Right lung (tissue), 5 donors: Measurements from ENCODE around the gene MUS81. TPM values are rescaled to one million over a fixed set of nuclear protein-coding genes. Genes with fewer than 3 reads are reported as not detected.
"Not testable (repeated sequence)": the region's sequence is repeated elsewhere in the genome, so short reads cannot be mapped to it uniquely, and the experiment has no call there.

Experiments used
- DNase-seq, 2 donors: peaks; one replicate each; pipeline ENCODE4 v3.0.0-alpha.2; 2013
- polyA plus RNA-seq, 5 donors: library from polyadenylated mRNA; unstranded; fragments of 120-200 nt; gene quantifications; one replicate each; pipeline versions ENCODE4 v1.2.1 to v1.2.3, GENCODE V29; 2013; ENCODE audit warnings: inconsistent platforms in 1 of 5, low replicate concordance in 1 of 5; ENCODE audit not compliant: insufficient read length in 5 of 5, insufficient read depth in 1 of 5

MUS81 gene
- polyA plus RNA-seq, 5 donors: 37.0 to 57.3 (median 48.7) TPM

DNA sequence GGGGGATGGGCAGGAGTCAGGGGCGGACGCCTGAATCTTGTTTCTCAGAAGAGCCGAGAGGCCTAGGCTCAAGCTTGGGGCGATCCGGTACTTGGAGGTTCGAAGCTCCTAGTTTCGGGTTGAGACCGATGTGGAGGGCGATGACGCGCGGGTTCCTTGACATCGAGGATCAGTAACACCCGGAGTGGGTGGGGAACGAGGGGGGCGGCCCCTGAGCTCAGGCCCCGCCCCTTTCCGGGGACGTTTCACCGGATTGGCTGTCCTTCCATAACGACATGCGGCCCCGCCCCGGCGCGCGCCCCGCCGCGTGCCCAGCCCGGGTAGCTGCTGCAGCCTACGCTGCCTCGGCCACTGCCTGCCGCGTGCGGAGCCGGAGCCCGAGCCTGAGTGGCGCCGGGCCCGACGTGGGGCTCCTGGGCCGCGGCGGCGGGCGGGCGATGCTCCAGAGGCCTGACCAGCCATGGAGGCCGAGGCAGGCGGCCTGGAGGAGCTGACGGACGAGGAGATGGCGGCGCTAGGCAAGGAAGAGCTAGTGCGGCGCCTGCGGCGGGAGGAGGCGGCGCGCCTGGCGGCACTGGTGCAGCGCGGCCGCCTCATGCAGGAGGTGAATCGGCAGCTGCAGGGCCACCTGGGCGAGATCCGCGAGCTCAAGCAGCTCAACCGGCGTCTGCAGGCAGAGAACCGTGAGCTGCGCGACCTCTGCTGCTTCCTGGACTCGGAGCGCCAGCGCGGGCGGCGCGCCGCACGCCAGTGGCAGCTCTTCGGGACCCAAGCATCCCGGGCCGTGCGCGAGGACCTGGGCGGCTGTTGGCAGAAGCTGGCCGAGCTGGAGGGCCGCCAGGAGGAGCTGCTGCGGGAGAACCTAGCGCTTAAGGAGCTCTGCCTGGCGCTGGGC, 30.3 kb downstream of the MUS81 start, which contains the start of gene CCDC85B:
Gene CCDC85B, plus strand, starts transcription at position 350 of the 895 bp plus-strand sequence. Its CDS starts 111 bp downstream, at position 461.
- peak; percentile 96 to 98 for DNase-seq

DNA sequence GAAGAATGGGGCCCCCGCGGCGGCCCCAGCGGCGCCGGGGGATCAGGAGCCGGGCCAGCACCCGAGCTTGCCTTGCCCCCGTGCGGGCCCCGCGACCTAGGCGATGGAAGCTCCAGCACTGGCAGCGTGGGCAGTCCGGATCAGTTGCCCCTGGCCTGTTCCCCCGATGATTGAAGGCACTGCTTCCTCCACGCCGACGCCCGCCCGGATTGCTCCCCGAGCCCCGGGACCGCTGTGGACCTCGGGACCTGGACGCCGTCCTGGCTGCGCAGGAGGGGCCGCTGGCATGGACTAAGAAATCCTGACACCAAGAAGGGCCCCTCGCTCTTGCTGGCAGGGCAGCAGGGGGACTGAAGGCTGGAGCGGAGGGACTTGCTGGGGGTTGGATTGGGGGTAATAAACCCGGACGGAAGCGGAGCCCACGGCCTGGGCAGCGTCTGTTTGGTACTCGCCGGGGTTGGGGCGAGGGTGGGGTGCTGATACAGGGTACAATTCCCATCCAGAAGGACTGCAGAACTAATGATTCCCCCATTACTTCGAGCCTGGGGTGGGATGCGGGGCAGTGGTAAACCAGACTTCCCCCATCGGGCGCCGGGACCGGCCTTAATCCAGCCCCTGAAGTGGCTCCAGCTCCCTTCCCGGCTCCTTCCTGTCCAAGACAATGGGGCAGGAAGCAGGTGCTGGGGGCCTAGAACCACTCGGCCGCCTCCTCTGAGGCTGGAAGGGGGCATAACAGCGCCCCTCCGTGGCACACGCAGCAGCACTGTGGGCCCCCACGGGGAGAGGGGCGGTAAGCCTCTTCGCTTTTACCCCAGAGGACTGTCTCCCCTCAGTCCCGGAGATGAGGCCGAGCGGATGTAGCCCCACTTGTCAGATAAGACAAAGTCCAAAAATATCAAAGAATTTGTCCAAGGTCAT, 31.2 kb downstream of the MUS81 start:
- no peak for DNase-seq

GRCh38 chr11:65892137-65892540, 31.9 kb downstream of the MUS81 start:
- not testable (repeated sequence) for DNase-seq

GRCh38 chr11:65892661-65893317, 32.6 kb downstream of the MUS81 start:
- no peak for DNase-seq

DNA sequence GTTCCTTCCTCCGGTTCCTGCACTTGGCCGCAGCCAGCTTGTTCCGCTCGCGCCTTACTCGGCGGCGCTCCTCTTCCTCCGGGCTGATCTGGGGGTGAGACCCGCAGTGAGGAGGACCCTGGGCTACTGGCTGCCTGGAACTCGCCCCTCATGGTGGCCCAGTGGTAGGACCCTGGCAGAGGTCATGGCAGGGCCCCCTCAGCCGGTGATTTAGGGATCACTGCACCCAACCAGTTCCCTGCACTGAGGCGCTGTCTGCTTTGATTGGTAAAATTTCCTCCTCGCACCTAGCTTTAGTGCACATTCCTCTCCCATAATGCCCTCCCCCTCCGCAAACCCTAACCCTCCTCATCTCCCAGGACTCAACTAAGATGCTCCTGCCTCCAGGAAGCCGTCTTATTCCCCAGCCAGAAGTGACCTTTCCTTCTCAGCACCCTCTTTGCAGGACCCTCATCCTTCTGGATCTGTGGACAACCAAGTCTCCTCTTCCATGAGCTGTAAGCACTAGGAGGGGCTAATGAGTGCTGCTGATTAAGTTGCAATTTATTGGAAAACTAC, 33.9 kb downstream of the MUS81 start:
- DNase-seq: no peak

- no peak for DNase-seq
These were observed 35.3 kb downstream of the MUS81 start for GRCh38 chr11:65895482-65895981.

- no peak for DNase-seq
These were observed 36.1 kb downstream of the MUS81 start for GRCh38 chr11:65896034-65896999.

DNA sequence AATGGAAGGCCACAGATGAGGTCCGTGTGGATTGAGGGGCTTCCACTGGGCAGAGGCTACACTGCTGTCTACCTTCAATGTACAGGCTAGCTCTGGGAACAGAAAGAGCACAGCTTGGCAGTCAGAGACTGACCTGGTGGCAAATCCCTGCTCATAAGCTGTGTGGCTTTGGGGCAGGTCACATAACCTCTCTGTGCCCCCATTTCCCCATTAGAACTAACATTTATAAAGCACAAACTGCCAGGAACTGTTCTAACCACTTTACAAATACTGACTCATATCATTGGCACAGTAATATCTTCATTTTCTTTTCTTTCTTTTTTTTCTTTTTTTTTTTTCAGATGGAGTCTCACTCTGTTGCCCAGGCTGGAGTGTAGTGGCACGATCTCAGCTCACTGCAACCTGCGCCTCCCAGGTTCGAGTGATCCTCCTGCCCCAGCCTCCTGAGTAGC, 36.8 kb downstream of the MUS81 start:
- no peak for DNase-seq

DNA sequence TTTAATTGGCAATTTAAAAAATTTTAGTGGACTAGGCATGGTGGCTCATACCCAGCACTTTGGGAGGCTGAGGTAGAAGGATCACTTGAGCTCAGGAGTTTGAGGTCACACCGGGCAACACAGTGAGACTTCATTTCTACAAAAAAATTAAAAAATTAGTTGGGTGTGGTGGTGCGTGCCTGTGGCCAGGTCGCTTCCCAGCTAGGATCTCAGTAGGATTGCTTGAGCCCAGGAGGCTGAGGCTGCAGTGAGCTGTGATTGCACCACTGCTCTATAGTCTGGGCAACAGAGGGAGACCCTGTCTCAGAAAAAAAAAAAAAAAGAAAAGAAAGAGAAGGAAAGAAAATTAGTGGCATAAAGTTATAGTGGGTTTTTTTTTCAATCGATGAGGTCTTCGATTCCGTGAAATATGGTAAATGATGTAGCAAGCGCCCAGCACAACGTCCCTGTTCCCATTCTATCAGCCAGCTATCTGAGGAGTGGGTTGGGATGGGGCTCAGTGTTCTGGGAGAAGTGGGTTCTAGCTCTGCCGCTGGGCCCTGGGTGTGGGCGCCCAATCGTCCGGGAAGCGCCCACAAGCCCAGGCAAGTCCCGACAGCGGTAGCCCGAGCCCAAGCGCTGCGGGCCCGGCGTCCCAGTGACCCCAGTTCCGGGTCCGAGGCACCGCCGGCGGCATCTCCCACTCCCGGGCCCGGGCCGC, 38.6 kb downstream of the MUS81 start:
- no peak for DNase-seq

GRCh38 chr11:65899356-65900124, 39.3 kb downstream of the MUS81 start:
- DNase-seq: peak in 1 of 2 donors; percentile 13

DNA sequence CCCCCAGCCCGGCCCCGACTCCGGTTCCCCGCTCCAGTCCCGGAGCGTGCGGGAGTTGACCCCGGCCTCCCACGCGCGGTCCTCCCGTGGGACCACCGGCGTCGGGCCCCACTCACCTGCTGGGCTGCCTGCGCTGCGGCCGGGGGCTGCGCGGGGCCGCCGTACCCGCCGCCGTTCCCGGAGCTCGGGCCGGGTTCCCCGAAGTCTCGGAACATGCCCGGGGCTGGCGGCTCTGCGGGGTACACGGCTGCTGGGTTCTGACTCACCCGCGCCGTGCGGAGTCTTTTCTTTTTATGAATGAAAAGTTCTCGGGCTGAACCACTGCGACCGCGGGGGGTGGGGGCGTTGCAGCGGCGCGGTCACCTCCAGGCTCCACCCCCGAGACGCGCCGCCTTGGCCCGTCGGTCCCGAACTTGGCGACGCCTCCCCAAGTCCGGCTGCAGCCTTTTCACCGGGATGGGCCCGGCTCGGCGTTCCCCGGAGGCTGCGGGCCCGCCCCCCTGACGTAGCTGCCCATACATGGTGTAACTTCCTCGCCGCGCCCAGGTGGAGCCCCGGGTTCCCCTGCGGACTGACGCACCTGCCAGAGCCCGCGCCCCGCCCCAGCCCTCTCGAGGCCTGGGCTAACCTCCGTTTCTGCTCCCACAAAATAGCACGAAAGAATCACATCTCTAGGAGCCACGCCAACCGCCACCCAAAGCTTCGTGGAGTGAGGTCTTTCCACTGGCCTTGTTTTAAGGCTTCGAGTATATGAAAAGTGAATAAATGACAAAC, 40.1 kb downstream of the MUS81 start, which contains the start of gene FOSL1:
Gene FOSL1, minus strand, starts transcription at position 264 of the 774 bp plus-strand sequence. Its CDS starts 49 bp downstream, at position 215.
- peak; percentile 61 to 65 for DNase-seq

DNA sequence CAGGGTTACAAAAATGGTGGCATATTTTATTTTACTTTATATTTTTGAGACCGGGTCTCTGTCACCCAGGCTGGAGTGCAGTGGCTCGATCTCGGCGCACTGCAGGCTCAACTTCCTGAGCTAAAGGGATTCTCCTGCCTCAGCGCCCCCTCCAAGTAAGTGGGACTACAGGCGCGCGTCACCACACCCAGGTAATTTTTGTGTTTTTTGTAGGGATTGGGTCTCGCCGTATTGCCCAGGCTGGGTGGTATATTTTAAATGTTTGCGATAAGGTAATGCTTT, 40.6 kb downstream of the MUS81 start:
- DNase-seq: no peak

DNA sequence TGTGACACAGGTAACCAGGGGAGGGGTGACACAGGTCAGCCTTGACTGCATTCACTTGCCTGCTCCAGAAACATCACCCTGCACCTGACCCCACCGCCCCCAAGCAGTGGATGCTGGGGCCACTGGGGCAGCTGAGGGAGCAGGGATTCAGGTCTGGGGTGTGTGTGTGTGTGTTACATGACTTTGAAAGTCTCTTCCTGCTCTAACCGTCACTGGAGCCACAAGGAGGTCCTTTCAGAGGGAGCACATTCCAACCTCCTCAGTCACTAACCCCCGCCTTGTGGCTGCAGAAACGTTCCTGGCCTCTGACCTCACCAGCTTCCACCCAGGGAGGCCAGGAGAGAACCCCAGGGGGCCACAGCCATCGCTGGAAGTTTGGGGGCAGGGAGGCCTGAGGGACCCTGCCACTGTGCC, 42.8 kb downstream of the MUS81 start:
- DNase-seq: no peak

DNA sequence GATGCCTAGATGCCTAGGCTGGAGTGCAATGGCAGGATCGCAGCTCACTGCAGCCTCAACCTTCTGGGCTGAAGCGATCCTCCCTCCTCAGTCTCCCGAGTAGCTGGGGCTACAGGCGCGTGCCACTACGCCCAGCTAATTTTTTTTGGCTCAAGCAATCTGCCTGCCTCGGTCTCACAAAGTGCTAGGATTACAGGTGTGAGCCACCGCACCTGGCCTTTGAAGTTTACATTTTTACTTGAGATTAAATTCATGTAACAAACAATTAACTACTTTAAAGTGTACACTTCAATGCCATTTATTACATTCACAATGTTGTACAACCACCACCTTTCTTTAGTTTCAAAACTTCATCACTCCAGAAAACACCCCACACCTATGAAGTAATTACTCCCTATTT, 43.5 kb downstream of the MUS81 start:
- no peak for DNase-seq

DNA sequence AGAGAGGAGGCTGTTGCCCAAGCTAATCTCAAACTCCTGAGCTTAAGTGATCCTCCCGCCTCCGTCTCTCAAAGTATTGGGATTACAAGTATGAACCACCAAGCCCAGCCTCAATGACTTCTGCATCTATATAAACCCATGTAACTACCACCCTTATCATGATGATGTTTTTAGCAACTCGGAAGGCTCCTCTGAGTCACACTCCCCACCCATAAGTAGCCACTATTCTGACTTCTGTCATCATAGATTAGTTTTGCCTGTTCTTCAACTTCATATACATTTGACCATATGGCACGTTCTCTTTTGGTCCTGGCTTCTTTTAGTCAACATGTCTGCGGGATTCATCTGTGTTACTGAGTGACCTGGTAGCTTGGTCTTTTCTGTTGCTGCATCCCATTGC, 46.4 kb downstream of the MUS81 start:
- DNase-seq: no peak

DNA sequence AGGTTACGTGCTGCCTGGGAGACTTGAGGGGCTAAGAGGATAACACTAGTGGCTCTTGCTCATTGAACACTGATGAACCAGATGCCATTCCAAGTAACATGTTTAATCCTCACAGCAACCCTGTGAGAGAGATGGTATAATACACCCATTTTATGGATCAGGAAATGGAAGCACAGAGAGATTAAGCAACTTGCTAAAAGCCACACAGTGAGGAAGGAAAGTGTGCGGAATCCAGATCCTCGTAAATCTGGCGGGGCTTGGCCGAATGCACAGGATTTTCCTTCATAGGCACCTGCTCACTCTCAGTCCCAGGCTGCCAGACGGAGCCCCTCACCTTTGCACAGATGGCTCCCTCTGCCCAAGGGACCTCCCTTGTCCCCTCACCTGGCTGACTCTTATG, 47.6 kb downstream of the MUS81 start:
- DNase-seq: no peak

DNA sequence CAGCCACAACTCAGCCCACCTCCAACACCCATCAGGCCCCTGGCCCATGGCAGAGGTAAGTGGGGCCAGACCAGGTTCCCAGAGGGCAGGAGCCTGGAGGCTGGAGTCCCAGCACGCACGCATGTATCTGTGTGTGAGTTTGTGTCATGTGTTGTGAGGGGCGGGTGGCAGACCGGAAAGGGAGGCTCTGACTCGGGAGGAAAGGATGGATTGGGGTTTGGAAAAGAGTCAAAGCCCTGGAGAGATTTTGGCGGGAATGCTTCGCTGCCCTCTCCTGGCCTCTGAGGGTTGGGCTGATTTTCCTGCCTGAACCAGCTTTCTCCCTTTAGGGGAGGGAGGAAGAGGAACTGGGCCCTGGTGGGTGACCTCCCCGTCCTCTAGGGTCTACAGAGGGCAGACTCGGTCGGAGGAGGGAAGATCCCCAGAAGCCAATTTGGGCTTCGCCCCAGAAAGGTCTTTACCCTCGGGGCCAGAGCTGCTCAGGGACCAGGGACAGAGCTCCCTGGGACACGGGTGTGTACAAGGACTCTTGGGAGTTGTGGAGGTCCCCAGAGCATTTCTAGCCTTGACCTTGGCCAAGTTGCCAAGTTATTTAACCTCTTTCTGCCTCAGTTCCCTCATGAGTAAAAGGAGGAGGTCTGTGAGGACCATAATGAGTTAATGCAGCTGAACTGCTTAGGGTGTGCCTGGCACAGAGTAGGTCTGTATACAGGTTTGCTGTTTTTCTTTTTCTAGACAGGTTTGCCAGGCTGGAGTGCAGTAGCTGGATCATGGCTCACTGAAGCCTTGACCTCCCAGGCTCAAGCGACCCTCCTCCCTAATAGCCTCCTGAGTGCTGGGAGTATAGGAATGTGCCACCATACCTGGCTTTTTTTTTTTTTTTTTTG, 51.7 kb downstream of the MUS81 start:
- peak; percentile 72 to 79 for DNase-seq
